ENCODE results near the gene CRLF2. TPM values are rescaled to one million over a fixed set of nuclear protein-coding genes. Genes with fewer than 3 reads are reported as not detected.

The CRLF2 gene
- total RNA-seq, 4 donors from 2014 or later, result 0.22 to 1.5 TPM; not detected in 2

- TF ChIP-seq, protein P1, sequence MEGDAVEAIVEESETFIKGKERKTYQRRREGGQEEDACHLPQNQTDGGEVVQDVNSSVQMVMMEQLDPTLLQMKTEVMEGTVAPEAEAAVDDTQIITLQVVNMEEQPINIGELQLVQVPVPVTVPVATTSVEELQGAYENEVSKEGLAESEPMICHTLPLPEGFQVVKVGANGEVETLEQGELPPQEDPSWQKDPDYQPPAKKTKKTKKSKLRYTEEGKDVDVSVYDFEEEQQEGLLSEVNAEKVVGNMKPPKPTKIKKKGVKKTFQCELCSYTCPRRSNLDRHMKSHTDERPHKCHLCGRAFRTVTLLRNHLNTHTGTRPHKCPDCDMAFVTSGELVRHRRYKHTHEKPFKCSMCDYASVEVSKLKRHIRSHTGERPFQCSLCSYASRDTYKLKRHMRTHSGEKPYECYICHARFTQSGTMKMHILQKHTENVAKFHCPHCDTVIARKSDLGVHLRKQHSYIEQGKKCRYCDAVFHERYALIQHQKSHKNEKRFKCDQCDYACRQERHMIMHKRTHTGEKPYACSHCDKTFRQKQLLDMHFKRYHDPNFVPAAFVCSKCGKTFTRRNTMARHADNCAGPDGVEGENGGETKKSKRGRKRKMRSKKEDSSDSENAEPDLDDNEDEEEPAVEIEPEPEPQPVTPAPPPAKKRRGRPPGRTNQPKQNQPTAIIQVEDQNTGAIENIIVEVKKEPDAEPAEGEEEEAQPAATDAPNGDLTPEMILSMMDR (IDR thresholded peaks at IDR 0.05; ENCODE audit: low read depth), result no peak
These were observed 33.8 kb downstream of the CRLF2 start for GRCh38 chrX:1178580-1179057.

DNA sequence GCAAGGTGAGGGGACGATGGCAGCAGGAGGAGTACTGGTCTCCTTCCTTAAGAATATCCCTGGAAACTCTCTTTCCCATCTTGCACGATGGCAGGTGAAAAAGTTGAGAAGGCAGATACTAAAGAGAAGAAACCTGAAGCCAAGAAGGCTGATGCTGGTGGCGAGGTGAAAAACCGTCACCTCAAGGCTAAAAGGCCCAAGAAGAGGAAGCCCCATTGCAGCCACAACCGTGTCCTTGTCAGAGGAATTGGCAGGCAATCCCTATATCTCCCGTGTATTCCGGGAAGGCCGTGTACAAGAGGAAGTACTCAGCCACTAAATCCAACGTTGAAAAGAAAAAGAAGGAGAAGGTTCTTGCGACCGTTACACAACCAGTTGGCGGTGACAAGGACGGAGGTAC is 40.0 kb downstream of the CRLF2 start:
- TF ChIP-seq, protein P1 (IDR thresholded peaks at IDR 0.05; ENCODE audit: low read depth), result no peak

DNA sequence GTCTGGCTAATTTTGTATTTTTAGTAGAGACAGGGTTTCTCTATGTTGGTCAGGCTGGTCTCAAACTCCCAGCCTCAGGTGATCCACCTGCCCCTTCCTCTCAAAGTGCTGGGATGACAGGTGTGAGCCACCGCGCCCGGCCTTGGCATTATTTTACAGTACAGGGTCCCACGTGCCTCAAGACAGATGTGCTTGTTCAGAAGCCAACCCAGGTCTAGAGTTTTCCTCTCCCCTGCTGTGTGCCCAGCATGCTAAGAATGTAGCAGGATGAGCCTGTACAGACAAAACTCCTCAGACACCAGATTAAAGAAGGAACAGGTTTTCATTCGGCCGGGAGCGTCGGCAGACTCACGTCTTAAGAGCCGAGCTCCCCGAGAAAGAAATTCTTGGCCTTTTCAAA is 42.2 kb downstream of the CRLF2 start:
- TF ChIP-seq, protein P1 (IDR thresholded peaks at IDR 0.05; ENCODE audit: low read depth), result no peak

GRCh38 chrX:1169189-1169588 is 43.3 kb downstream of the CRLF2 start:
- TF ChIP-seq, protein P1 (IDR thresholded peaks at IDR 0.05; ENCODE audit: low read depth), result no peak

DNA sequence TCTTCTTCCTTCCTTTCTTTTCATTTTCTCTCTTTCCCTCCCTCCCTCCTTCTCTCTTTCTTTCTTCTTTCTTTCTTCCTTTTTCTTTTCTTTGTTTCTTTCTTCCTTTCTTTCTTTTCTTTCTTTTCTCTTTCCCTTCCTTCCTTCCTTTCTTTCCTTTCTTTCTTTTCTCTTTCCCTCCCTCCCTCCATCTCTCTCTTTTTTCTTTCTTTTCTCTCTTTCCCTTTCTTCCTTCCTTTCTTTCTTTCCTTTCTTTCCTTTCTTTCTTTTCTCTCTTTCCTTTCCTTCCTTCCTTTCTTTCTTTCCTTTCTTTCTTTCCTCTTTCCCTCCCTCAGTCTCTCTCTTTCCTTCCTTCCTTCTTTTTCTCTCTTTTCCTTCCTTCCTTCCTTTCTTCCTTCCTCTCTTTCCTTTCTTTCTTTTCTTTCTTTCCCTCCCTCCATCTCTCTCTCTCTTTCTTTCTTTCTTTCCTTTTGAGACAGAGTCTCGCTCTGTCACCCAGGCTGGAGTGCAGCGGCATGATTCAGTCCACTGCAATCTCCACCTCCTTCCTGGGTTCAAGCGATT is 44.4 kb downstream of the CRLF2 start:
- TF ChIP-seq, protein P1 (IDR thresholded peaks at IDR 0.05; ENCODE audit: low read depth), result no peak

DNA sequence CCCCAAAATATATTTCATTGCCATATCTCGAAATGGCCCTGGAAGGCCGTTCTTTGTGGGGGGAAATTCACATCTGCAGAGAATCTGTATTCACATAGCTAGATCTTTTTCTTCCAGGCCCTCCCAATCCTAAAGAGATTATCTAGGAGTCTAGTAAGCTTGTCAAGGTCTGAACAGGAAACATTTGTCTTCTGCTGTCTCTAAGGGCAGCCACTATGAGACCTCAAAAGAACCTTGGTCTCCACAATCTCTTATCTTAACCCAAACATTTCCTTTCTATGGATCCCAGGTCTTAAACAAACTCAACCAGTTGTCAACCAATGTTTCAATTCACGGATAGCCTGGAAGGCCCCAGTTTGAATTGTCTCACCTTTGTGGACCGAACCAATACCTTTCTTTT is 45.0 kb downstream of the CRLF2 start:
- TF ChIP-seq, protein P1 (IDR thresholded peaks at IDR 0.05; ENCODE audit: low read depth), result no peak

DNA sequence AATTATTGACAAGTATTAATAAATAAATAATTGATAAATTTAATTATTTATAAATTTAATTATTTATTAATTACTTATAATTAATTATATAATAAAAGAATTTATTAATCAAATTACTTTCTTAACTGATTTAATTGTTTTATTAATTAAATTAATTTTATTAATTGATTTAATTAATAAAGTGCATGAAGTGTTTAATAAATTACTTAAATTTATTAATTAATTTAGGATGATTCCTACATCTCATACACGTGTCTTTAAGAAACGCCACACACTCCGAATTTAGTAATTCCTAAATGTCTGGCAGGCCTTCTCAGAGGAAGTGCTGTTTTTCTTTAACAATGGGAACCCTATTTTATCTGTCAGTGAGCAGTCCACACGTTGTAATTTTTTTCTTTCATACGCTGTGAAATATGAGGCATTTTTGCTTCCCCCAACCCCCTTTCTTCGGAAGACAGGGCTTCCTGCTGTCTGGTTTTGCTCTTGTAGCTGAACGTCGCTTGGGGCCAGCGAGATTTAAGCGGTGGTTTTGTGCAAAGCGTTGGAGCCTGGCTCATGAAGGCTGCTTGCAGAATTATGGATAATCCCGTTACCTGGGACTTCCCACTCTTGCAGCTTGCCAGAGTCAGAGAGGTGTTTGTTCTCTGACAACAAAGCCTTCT is 46.8 kb downstream of the CRLF2 start:
- TF ChIP-seq, protein P1 (IDR thresholded peaks at IDR 0.05; ENCODE audit: low read depth), result no peak

All from subcutaneous adipose tissue (tissue), 4 donors.